Measurements from ENCODE around the gene CPNE6.
"Not testable (repeated sequence)": the region's sequence is repeated elsewhere in the genome, so short reads cannot be mapped to it uniquely, and the experiment has no call there.

CPNE6 gene

DNA sequence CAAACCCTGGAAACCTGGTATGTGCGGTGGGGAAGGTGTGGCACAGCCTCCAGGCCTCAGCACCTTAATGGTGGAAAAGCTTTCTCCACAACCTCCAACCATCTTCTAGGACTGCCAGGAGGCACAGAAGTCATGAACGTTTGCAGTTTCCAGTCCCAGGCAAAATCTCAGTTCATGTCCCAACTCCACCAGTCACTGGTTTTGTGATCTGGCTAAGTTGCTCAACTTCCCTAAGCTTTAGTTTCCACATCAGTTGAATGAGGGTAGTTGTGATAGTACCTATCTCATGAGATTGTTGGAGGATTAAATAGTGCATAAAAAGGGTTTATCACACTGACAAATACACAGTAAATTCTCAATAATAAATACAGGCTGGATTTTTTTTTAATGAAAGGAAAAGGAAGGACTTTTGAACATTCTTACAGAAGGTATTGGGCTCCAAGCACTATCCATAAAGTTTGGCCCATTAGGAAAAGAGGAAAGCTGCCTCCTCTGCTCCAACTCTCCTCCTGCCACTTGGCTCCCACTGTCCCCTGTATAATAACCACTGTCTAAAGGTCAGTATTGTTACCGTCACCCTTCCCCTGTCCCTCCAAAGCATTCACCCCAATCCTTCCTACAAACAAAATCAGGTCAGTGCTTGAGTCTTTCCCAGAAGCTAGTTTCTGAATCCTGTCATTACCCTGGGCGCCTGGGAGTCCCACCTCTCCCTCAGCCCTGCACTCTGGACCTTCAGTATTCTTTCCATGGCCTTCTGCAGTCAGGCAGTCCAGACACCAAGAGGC is 29.0 kb downstream of the CPNE6 start:
- TF ChIP-seq, protein P1, sequence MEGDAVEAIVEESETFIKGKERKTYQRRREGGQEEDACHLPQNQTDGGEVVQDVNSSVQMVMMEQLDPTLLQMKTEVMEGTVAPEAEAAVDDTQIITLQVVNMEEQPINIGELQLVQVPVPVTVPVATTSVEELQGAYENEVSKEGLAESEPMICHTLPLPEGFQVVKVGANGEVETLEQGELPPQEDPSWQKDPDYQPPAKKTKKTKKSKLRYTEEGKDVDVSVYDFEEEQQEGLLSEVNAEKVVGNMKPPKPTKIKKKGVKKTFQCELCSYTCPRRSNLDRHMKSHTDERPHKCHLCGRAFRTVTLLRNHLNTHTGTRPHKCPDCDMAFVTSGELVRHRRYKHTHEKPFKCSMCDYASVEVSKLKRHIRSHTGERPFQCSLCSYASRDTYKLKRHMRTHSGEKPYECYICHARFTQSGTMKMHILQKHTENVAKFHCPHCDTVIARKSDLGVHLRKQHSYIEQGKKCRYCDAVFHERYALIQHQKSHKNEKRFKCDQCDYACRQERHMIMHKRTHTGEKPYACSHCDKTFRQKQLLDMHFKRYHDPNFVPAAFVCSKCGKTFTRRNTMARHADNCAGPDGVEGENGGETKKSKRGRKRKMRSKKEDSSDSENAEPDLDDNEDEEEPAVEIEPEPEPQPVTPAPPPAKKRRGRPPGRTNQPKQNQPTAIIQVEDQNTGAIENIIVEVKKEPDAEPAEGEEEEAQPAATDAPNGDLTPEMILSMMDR (IDR thresholded peaks at IDR 0.05; ENCODE audit: extremely low read depth, missing control alignments) = no peak
- no peak for DNase-seq (ENCODE audit: low spot score)

DNA sequence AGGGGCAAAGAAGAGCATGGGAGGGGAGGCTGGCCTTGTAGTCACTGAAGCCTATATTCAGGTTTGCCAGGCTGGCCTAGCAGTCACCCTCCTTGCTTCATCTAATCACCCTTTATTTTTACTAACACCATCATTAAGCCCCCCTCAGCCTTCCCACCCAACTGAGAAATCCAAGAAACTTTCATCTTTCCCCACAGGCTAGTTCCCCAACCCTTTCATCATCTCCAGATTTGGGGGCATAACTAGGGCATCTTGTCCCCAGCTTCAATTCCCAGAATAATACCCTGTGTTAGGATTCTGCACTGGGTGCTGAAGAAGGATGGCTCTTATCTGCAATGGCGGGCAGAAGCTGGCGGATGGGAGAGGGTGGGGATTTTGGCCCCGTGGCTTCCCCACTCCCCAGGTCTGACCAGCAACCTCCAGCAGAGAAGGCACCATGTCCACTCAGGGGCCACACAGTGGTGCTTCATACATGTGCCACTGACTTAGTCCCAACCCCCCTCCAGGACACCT is 29.7 kb downstream of the CPNE6 start:
- TF ChIP-seq, protein P1 (IDR thresholded peaks at IDR 0.05; ENCODE audit: extremely low read depth, missing control alignments) = no peak
- DNase-seq (ENCODE audit: low spot score) = no peak

DNA sequence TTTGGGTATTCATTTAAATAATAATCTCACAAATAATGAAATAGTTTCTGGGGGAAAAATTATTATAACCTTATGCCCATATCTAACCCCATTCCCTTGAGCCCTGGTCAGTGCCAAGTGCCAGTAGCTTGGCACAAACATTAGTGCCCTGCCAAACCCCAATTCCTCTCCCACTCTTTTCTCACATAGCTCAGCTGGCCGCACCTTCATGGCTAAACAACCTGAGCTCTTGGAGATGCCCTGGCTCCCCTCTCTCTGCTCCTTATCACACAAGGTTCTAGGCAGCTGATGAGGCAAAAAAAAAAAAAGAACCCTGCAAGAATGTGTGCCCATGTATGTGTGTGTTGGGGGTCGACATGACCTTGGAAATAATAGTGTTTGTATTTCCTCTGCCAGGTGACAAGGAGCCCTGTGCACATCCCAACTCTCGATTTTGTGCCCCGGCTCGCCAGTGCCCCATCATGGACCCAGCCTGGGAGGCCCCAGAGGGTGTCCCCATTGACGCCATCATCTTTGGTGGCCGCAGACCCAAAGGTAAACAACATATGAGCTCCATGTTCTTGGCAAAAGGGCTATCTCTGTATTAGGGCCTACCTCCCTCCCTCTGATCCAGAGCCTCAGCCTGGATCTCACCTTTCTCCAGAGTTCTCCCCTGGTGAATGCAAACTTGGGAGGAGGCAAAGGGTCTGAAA is 31.1 kb downstream of the CPNE6 start:
- DNase-seq (ENCODE audit: low spot score) = no peak
- TF ChIP-seq, protein P1 (IDR thresholded peaks at IDR 0.05; ENCODE audit: extremely low read depth, missing control alignments) = no peak

DNA sequence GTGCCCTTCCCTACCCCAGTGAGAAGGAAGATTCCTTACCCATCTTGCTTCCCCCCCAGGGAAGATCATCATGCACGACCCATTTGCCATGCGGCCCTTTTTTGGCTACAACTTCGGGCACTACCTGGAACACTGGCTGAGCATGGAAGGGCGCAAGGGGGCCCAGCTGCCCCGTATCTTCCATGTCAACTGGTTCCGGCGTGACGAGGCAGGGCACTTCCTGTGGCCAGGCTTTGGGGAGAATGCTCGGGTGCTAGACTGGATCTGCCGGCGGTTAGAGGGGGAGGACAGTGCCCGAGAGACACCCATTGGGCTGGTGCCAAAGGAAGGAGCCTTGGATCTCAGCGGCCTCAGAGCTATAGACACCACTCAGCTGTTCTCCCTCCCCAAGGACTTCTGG is 32.1 kb downstream of the CPNE6 start:
- DNase-seq (ENCODE audit: low spot score) = no peak
- TF ChIP-seq, protein P1 (IDR thresholded peaks at IDR 0.05; ENCODE audit: extremely low read depth, missing control alignments) = no peak

DNA sequence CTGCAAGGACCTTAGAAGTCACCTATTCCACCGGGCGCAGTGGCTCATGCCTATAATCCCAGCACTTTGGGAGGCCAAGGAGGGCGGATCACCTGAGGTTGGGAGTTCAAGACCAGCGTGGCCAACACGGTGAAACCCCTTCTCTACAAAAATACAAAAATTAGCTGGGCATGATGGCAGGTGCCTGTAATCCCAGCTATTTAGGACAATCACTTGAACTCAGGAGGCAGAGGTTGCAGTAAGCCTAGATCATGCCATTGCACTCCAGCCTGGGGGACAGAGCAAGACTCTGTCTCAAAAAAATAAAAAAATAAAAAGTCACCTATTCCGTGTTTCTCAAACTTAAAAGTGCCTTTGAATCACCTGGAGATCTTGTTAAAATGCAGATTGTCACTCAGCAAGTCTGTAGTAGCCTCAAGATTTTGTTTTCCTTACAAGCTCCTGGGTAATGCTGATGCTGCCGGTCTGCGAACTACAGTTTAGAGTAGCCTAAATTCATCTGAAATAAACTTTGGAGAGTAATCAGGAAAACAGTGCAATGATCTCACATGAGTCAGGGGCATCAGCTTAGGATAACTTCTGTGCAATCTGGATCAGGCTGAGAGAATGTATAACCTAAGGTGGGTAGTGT is 34.4 kb downstream of the CPNE6 start:
- not testable (repeated sequence) for DNase-seq (ENCODE audit: low spot score)

DNA sequence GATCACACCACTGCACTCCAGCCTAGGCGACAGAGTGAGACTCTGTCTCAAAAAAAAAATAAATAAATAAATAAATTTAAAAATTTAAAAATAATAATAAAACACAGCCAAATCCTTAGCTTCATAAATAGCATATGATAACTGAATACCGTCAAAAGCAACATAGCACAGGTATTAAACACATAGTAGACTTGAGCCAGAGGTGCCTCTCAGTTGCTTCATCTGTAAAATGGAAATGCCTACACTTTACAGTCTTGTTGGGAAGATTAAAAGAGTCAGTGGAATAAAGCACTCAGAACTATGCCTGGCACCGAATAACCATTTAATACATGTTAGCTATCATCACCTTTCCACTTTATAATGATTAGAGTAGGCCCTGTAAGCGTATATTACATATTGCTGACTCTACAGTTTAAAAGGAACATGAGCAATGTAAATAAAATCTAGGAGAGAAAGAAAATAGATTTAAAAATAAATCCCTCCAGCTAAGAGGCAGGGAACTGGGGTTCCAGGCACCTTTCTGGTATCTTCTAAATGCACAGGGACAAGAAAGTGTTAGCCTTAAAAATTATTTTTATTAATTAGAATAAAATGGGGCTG is 35.4 kb downstream of the CPNE6 start:
- no peak for DNase-seq (ENCODE audit: low spot score)
- TF ChIP-seq, protein P1 (IDR thresholded peaks at IDR 0.05; ENCODE audit: extremely low read depth, missing control alignments) = no peak

DNA sequence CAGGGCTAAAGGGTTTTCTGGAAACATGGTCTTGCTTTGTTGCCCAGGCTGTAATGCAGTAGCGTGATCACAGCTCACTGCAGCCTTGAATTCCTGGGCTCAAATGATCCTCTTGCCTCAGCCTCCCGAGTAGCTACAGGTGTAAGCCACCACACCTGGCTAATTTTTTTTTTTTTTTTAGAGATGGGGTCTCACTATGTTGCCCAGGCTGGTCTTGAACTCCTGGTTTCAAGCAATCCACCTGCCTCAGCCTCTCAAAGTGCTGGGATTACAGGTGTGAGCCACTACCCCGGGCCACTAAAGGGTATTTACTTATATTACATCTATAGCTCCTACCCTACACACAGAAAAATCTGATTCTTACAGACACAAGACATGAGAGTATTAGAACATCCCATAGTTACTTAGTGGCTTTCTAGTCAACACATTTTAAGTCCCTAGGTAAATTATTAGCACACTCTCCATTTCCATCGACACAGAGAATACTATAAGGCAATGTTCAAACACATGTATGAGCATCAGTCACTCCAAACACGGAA is 37.0 kb downstream of the CPNE6 start:
- TF ChIP-seq, protein P1 (IDR thresholded peaks at IDR 0.05; ENCODE audit: extremely low read depth, missing control alignments) = no peak
- DNase-seq (ENCODE audit: low spot score) = no peak
